ENCODE results near the gene MAMSTR. TPM values are rescaled to one million over a fixed set of nuclear protein-coding genes. Genes with fewer than 3 reads are reported as not detected.

MAMSTR gene
- total and polyA plus RNA-seq, 9 of the 15 experiments (the other 6 are each of a cell fraction or from before 2014, with no cell fraction given): 0.08 to 1.00 (median 0.40) TPM; not detected in 1

GRCh38 chr19:48742096-48742495 is 22.6 kb upstream of the MAMSTR start:
- Histone ChIP-seq H3K27ac (ENCODE audit: extremely low read depth, low read depth, low read length) (peak overlapping the region; percentile 82), H2AFZ (ENCODE audit: low read depth, low read length) (peak overlapping the region; percentile 77), H3K27me3 (ENCODE audit: control insufficient read depth in 2 of 2, insufficient read depth in 2 of 2, low read length in 2 of 2) (no peaks in the 10 kb centered on the region), H3K4me1 (replicated peaks in 1 of 2; ENCODE audit: control insufficient read depth in 2 of 2, insufficient read depth in 2 of 2, low read length in 2 of 2) (peaks cover 47 to 49% of the 10 kb centered on the region in 2 experiments), H3K4me3 (peak overlapping the region; percentile 13), H3K9ac (ENCODE audit: insufficient read depth in 1 of 2, low read depth in 2 of 2, low read length in 2 of 2) (peak overlapping the region; percentile 71 to 95), H4K20me1 (replicated peaks; ENCODE audit: control insufficient read depth, insufficient read depth, low read length) (no peaks in the 10 kb centered on the region), H3K79me2 (ENCODE audit: control insufficient read depth, insufficient read depth, low read length) (peaks cover 8% of the 10 kb centered on the region; the same call in 2 of the 3 replicates), H3K9me1 (ENCODE audit: control insufficient read depth, insufficient read depth, low read length) (peaks cover 3% of the 10 kb centered on the region), H3K4me2 (ENCODE audit: insufficient read depth, low read length) (peak overlapping the region; percentile 89), H3K9me3 (replicated peaks; ENCODE audit: control insufficient read depth, insufficient read depth, low read depth, low read length) (no peaks in the 10 kb centered on the region), H3K36me3 (ENCODE audit: control insufficient read depth, insufficient read depth, low read length) (no peaks in the 10 kb centered on the region)
- 78% methylated on average over 9 of the region's 11 CpGs for WGBS (ENCODE audit: insufficient coverage, low coverage, missing lambda C conversion rate)
- DNase-seq (ENCODE audit: extremely low read depth in 1 of 4, low spot score in 3 of 4) (no peak), ATAC-seq (no peak), FAIRE-seq (no peak)
- intact Hi-C loops (cut with micrococcal nuclease) (no loop called here), in situ Hi-C loops (cut with MboI) (loop anchor here (5.0 kb wide), 1 partner anchor 95 kb away; the partner anchor contains the start of gene CA11)
- ChIA-PET POLR2A (interaction anchor here (0.6 to 0.7 kb wide), 2 partner anchors 42 to 139 kb away, joined by 3 read pairs; no protein-coding TSS in a partner anchor), CTCF (ENCODE audit: low intra/inter-chr PET ratio) (interaction anchor here (0.6 kb wide), 2 partner anchors 104 to 196 kb away, joined by 3 read pairs; no protein-coding TSS in a partner anchor)
- BruUV-seq (replicated peaks): no TSS peak
- peak in 1 of 2 experiments; percentile 75; a peak in 1 of 4 replicates for TF ChIP-seq MLLT1 (IDR thresholded peaks at IDR 0.05)
- TF ChIP-seq SMARCA4 (IDR thresholded peaks at IDR 0.05): no peak
- TF ChIP-seq E2F8 (IDR thresholded peaks at IDR 0.05; ENCODE audit: low read depth, partially characterized antibody): no peak
- 0 out of 3 replicates have a peak, but pooled peaks of 1 of the 2 experiments have one; percentile 1 for TF ChIP-seq CBX3 (IDR thresholded peaks at IDR 0.05; ENCODE audit: borderline replicate concordance in 1 of 2, low read length in 2 of 2)
- no peak for TF ChIP-seq ZNF668 (CRISPR knock-in tag; IDR thresholded peaks at IDR 0.05)
- TF ChIP-seq TAF7 (tag; IDR thresholded peaks at IDR 0.05): no peak
- no peak for TF ChIP-seq TCF15 (CRISPR knock-in tag; IDR thresholded peaks at IDR 0.05)
- no peak for TF ChIP-seq HOMEZ (CRISPR knock-in tag; IDR thresholded peaks at IDR 0.05)
- TF ChIP-seq MAX (CRISPR knock-in tag; IDR thresholded peaks at IDR 0.05): 0 out of 2 replicates have a peak, but pooled peaks have one; percentile 0
- TF ChIP-seq PRMT5 (CRISPR knock-in tag; IDR thresholded peaks at IDR 0.05): no peak
- TF ChIP-seq DLX4 (CRISPR knock-in tag; IDR thresholded peaks at IDR 0.05): no peak
- TF ChIP-seq CCNT2 (IDR thresholded peaks at IDR 0.05; ENCODE audit: borderline replicate concordance, extremely low read depth, insufficient read length, low read depth, low read length): no peak
- no peak for TF ChIP-seq ATF7 (IDR thresholded peaks at IDR 0.05)
- TF ChIP-seq JUN (IDR thresholded peaks at IDR 0.05; ENCODE audit: borderline replicate concordance, low read depth, low read length): no peak
- 0 out of 2 replicates have a peak, but pooled peaks have one; percentile 32 for TF ChIP-seq JUN (CRISPR knock-in tag; IDR thresholded peaks at IDR 0.05; ENCODE audit: borderline replicate concordance)

Measured in K562 (cell line).